GM19324 (cell line): ENCODE results near the gene PRRC2B.
"Not testable (repeated sequence)": the region's sequence is repeated elsewhere in the genome, so short reads cannot be mapped to it uniquely, and the experiment has no call there.

Source experiments
- ATAC-seq: cut with Tn5 transposase; IDR thresholded peaks from one replicate; pipeline ENCODE4 v1.9.1; 2021; ENCODE audit warnings: mild to moderate bottlenecking, moderate library complexity; ENCODE audit not compliant: unreplicated experiment, low FRiP score

PRRC2B gene

GRCh38 chr9:131467214-131467935, 73.5 kb downstream of the PRRC2B start:
- ATAC-seq: no peak

- no peak for ATAC-seq
These were observed 74.1 kb downstream of the PRRC2B start for GRCh38 chr9:131468031-131468430.

GRCh38 chr9:131469356-131469755, 75.5 kb downstream of the PRRC2B start:
- no peak for ATAC-seq

- ATAC-seq: no peak
These were observed 76.1 kb downstream of the PRRC2B start for GRCh38 chr9:131469951-131470350.

- no peak for ATAC-seq
These were observed 76.7 kb downstream of the PRRC2B start for GRCh38 chr9:131470581-131470991.

- not testable (repeated sequence) for ATAC-seq
These were observed 78.2 kb downstream of the PRRC2B start for GRCh38 chr9:131472085-131472484.

GRCh38 chr9:131473198-131473885, 79.5 kb downstream of the PRRC2B start:
- no peak for ATAC-seq

GRCh38 chr9:131473891-131474290, 80.0 kb downstream of the PRRC2B start:
- ATAC-seq: no peak

GRCh38 chr9:131474711-131475110, 80.8 kb downstream of the PRRC2B start:
- no peak for ATAC-seq

- ATAC-seq: no peak
These were observed 81.4 kb downstream of the PRRC2B start for GRCh38 chr9:131475111-131475955.

- no peak for ATAC-seq
These were observed 82.3 kb downstream of the PRRC2B start for GRCh38 chr9:131475956-131476776.

- no peak for ATAC-seq
These were observed 83.0 kb downstream of the PRRC2B start for GRCh38 chr9:131476777-131477345.

- no peak for ATAC-seq
These were observed 83.5 kb downstream of the PRRC2B start for GRCh38 chr9:131477367-131477766.

GRCh38 chr9:131477816-131478419, 84.0 kb downstream of the PRRC2B start:
- no peak for ATAC-seq

GRCh38 chr9:131478421-131478868, 84.6 kb downstream of the PRRC2B start:
- no peak for ATAC-seq

- ATAC-seq: no peak
These were observed 85.0 kb downstream of the PRRC2B start for GRCh38 chr9:131478911-131479310.

- ATAC-seq: no peak
These were observed 86.4 kb downstream of the PRRC2B start for GRCh38 chr9:131480258-131480657.

GRCh38 chr9:131481441-131482342, 87.8 kb downstream of the PRRC2B start:
- ATAC-seq: no peak
